ENCODE results near the gene RIMBP2.

The RIMBP2 gene

DNA sequence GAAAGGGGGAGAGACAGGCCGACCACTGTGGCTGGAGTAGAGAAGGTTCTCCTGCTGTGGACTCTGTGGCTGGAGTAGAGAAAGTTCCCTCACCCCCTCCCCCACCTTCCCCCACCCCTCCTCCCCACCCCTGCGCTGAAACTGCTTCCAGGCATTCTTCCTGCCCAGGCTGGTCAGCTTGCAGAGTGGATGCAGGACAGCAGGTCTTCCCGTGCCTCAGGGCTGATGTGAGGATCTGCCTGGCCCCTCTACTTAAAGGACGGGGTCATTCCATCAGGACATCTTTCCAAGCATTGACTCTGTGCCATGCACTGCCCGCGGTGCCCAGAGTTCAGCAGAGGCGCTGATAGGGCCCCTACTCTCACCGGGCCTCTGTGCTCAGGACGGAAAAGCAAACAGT lies 13.2 kb upstream of the RIMBP2 start:
- no peak for DNase-seq

DNA sequence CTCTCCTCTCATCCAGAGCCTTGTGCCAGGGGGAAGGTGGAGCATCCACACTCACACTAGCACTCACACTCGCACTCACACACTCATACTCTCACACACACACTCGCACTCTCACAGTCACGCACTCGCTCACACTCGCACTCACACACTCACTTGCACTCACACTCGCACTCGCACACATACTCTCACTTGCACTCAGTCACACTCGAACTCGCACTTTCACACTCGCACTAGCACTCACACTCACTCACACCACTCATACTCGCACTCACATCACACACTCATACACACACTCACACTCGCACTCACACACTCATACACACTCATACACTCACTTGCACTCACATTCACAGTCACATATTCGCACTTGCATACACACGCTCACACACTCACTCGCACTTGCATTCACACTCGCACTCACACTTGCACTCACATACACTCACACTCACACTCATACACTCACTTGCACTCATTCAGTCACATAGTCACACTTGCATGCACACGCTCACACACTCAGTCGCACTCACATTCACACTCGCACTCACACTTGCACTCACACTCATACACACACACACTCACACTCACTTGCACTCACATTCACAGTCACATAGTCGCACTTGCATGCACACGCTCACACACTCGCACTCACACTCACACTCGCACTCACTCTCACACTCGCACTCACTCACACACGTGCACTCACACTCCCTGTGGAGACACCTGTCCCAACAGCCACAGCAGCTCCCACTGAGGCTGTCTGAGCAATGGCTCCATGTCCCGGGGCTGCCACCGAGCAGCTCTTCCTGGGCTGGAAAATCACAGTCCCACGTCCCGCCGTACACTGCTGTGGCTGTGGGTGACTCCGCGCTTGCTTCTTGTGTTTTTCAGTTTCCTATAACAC lies 12.3 kb upstream of the RIMBP2 start:
- no peak for DNase-seq

DNA sequence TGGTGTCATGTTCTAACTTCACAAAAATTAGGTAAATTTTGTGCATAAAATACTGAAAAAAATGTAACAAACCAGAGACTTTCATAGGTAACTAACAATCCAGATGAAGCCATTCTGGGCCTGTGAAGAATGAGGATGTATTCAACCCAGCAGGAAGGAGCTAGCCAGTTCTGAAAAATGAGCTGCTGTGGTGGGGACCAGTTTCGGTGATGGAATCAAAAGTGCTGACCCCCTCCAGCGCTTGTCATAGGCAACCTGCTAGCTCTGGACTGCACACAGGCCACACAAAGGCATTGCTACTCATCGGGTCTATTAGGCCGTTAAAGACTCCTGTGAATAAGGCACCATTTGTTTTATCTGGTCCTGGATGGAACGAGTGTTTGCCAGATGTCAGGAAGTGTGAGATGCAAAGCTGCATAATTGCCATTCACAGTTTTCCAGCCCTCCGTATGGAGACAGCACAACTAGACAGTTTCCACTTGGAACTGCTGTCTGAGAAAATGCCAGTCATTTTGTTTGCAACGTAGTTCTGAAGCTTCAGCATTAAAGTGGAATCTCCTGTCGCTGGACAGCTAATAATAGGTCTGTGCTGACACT lies 3.3 kb upstream of the RIMBP2 start:
- no peak for DNase-seq

DNA sequence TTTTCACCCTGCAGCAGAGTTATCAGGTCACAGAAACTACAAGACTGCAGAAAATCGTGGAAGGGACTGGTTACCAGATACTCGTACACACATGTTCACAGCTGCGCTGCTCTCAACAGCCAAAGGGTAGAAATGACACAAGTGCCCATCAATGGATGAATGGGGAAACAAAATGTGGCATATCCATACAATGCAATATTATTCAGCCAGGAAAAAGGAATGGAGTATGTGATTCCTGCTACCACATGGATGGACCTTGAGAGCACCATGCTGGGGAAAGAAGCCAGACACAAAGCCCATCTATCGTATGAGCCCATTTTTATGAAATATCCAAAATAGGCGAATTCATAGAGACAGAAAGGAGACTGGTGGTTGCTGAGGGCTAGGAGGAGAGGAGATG lies 1.7 kb upstream of the RIMBP2 start:
- DNase-seq: no peak

DNA sequence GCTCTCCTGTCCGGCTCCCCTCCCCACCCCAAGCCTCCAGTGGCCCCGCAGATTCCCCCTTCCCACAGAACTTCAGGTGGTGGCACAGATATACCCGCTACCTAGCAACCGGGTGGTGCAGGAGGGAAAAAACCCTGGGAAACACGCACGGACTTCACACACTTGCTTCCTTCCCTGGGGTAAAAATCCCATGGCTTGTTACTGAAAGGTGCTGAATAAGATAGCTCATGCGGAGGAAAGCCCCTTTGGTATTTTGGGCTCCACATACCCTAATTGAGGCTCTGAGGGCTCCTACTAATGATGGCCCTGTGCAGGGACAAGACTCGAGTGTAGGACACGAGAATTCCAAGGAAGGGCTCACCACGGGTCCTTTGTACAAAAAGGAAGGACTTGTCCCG lies 869 bp upstream of the RIMBP2 start:
- no peak for DNase-seq

DNA sequence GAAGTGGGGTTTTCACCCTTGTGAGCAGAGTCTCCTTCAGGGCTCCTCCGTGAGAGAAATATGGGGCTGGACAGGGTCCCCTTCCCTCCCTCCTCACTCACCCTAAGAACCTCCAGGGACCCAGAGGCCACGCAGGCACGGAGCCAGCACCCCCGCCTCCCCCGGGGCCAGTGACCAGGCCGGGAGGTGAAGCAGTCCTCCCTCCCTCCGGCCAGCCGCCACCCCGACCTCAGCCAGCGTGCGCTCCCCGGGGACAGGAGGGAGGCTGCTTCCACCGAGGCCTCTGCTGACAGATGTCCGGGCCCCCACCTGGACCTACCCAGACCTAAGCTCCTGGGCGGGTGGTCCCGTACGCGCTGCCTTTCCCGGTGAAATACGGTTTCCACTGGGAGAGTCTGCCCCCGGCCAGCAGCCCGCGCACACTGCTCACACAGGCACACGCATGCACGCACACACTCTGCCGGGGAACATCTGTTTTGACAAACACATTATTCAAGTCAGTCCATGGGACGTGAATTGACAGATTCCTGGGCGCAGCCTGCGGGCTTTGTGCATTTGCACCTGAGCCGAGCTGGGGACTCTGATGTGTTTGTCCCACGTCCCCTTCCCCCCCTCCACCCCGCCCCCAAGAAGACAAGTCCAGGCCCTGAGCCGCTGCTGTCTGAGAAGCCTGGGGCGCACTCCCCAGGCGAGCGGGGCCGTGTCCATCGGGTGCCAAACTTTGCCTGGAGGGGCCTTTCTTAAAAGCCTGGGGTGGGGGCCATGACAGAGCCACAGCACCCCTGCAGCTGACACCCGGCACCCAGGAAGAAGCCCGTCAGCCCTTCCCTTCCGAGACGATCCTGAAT lies 725 bp downstream of the RIMBP2 start:
- DNase-seq: no peak

DNA sequence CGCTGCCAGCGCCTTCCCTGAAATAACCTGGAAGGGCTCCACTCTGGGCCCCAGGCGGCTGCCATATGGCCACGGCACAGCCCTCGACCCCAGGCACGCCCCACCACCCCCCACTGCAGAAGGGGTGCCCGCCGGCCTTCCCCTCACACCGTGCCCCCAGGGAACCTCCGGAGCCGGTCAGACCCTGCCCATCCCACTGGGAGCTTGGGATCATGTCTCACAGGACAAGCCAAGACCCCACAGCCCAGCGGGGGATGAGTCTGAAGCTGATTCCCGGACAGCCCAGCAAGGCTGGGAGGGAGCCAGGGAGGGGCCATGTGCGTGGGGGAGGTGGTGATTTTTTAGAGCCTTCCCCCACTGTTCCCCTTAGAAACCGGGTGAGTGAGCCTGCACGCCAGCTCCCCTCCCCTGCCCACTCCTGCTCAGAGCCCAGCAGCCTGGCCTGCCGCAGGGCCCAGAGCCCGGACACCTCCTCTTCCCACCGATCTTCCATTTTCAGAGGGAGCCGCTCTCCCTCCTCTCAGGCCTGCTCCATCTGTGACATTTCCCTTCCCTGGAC lies 1.4 kb downstream of the RIMBP2 start:
- no peak for DNase-seq

DNA sequence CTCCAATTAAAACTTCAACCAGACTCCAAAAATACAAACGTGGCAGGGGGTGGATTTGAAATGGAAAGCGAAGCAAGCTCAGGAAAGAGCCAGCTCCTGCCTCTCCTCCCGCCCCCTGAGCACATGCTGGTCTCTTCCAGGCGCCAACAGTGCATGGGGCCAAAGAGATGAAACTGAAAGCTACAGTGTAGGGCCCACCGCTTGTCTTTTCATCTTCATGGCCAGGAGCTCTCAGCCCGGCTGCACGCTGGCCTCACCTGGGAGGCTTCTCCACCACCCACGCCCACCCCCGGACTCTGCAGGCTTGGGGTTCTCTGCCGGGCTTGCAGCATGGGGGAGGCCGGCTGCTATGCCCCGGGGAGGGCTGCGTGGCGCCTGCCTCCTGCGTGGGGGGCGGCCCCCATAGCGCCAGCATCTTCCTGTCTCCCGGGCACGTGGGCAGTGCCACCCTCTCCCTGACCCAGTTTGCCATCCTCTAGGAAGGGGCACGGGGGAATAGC lies 2.0 kb downstream of the RIMBP2 start:
- DNase-seq: no peak

DNA sequence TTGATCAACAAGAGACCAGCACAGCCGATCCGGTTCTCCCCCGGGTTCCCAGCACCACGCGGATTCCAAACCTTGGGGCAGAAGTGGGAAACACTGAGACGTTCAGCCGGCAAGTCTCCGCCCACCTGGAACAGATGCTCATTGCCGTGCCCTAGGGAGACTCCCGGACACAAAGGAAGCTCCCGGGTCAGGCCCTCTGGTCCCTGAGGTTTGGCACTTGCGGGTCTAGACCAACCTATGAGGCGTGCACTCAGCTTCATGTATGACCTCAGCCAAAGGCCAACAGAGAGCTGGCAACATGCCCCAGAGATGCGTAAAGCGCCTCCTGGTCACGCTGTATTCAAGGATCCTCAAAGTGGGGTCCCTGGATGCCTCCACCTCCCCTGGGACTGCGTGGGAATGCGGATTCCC lies 2.5 kb downstream of the RIMBP2 start:
- DNase-seq: no peak

DNA sequence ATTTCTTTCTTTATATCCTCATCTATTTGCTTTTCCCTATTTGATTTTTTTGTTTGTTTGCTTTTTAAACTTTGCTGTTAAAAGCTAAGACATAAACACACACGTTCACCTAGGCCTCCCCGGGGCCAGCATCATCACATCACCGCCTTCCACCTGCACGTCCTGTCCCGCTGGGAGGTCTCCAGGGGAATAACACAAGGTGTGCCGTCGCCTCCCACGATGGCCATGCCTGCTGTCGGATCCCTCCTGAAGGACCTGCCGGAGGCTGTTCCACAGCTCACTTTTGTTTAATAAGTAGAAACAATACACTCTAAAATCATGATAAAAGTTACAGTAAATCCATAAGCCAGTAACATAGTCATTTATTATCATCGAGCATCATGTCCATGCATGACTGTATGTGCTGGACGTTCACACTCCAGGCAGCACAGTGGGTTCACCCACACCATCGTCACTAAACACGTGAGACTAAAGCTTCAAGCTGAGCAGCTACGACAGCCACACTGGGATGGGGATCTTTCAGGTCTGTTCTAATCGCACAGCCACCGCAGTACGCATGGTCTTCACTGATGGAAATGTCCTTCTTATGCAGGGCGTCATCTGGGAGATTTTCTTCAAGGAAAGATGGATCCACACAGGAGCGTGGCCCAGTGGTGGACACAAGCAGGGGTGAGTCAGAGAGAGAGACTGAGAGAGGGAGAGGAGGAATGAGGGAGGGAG lies 3.6 kb downstream of the RIMBP2 start:
- DNase-seq: no peak

DNA sequence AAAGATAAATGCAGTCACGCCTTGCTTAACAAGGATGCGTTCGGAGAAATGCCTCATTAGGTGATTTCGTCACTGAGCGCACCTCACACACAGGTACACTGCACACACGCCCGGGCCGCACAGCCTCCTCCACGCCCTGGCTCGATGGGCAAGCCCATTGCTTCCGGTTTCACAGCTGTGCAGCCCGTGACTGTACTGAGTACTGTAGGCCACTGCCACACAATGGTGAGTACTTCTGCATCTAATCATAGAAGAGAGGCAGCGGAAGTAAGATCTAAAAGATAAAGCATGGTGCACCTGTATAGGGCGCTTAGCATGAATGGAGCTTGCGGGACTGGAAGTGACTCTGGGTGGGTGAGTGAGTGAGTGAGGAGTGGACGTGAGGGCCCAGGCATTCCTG lies 4.3 kb downstream of the RIMBP2 start:
- DNase-seq: no peak

DNA sequence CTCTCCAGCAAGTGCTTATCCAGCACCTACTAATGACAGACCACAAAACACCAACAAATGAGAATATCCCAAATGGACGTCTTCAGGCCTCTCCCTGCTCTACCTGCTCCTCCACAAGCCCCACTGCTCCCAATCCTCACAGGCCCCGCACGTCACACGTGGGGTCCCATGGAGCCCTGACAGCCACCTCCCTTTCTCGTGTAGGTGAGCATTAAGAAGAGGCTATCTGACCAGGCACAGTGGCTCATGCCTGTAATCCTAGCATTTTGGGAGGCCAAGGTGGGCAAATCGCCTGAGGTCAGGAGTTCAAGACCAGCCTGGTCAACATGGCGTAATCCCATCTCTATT lies 5.4 kb downstream of the RIMBP2 start:
- no peak for DNase-seq

DNA sequence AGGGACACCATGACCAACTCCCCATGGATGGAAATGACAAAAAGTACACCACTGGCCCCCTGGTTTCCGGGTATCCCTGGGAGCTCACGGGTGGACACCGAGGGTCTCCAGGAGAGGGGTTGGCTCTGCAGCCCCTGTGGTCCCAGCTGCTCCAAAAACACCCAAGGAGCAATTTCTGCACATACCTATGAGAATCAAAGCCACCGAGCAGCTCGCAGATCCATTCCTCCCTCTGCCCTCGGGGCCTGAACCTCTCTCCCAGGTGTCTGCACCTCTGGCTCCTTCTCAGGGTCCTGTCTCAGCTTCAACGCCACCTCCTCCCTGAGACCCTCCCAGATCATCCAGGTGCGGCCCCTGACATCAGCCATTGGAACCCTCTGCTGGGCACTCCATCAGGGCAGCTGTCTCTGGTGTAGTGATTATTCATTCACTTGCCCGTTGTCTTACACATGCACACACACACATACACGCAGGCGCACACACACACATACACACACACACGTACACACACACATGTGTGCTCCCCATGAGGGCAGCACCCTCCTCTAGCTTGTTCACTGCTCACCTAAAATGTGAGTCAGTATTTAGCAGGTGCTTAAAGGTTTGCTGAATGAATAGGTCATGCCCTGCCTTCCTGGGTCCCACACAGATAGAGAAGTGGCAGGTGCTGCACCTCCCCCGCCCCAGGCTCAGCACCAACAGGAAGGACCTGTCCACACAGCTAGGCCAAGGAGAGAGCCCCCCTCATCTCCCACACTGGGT lies 5.9 kb downstream of the RIMBP2 start:
- no peak for DNase-seq

DNA sequence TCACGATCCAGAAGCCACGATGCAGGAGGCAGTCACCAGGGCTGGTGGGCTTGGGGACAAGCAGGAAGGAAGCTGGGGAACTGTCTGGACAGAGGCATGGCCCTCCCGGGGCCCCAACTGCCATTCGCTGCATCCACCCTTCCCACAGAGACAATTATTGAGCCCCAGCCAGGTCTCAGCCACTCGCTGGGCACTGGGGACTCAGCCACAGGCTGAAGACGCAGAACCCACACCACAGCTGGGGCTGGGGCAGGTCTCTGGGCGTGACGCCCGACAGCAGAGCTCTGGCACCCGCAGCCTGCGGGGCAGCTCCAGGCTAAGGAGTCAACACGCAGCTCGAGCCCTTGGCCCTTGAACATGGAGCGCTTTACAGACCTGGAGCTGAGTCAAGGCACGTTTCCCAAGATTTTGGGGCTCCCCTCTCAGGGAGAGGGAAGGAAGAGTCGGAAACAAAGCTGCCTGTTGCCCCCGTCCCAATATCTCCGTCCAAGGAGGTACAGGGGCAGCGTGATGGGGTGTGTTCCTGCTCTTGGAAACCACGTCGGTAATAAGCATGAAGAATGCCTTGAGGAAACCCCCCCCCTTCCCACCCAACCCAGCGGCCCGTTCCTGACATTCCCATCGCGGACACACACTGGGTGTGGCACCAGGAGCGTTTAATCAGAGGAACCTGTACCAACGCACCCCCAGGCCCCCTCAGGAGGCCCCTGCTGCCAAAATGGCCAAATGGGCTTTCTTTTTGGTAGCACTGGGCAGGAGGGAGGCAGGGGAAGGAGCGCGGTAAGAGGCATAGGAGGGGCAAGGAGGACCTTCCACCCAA lies 6.7 kb downstream of the RIMBP2 start:
- no peak for DNase-seq

DNA sequence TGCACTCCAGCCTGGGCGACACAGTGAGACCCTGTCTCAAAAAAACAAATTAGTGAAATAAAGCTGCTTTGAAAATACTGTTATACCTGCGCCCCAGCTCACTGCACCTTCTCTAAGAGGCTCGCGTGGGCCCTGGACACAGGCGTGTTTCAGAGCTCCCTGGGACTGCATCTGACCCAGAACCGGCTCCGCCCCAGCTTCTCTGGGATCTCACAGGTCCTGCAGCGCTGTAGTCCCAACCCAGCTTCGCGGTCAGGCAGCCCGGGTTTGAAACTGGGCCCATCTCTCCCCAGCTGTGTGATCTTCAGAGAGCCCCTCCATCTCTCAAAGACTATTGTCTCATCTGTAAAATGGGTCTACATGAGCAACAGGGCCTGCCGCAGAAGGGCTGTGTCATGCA lies 7.5 kb downstream of the RIMBP2 start:
- DNase-seq: no peak

DNA sequence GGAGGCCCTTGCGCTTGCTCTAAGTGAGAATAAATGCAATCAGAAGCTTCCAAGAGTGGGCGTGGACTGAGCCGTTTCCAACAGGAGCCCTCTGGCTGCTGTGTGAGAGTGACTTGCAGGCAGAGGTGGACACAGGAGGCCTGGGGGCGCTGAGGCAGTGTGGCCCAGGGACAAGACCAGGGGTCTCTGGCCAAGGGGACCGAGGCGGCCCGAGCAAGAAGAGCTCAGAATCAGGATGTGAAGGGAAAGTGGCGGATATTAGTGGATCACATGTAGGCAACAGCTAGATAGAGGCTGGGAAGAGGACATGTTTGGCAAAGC lies 8.6 kb downstream of the RIMBP2 start:
- no peak for DNase-seq

DNA sequence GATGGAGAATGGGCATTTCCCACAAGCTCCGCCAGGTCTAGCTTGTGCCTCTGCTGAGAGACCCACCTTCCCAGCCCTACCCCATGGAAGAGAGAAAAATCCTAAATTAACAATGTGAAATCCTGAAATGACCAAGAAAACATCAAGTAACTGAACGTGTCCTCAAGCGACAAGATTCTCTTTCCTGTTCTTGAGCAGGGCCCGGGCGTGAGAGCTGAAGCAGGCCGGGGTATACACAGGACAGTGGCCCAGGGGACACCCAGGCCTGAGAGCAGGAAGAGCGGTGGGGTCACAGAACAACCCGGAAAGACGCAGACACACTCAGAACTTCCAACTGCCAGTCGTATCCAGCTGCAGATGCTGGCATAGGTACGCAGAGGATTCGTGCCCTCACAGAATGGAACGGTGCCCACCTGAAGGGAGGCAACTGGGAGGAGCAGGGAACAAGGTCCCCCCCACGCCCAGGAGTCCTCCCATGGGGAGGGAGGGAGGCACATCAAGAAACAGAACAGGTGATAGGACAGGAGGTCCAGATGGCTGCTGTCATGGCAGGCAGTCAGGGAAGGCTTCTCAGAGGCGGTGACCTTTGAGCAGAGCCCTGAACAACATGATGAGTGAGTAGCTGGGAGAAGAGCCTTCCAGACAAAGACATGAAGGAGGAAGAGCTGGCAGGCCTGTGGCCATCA lies 9.1 kb downstream of the RIMBP2 start:
- no peak for DNase-seq

DNA sequence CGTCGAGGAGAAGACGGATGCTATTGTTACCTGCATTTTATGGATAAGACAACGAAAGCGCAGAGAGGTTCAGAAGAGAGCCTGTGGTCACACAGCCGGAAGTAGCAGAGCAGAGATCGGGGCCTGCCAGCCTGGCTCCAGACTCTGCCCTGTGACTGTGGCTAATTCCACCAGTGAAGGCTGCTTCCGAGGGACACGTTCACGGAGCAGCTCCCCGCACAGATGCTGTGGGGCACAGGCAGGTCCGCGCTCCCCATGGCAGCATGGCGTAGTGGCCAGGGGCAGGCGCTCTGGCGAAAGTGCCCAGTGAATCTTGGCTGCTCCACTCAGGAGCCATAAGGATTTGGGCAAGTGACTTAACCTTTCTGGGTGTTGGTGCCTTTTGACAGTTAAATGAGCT lies 9.8 kb downstream of the RIMBP2 start:
- no peak for DNase-seq

DNA sequence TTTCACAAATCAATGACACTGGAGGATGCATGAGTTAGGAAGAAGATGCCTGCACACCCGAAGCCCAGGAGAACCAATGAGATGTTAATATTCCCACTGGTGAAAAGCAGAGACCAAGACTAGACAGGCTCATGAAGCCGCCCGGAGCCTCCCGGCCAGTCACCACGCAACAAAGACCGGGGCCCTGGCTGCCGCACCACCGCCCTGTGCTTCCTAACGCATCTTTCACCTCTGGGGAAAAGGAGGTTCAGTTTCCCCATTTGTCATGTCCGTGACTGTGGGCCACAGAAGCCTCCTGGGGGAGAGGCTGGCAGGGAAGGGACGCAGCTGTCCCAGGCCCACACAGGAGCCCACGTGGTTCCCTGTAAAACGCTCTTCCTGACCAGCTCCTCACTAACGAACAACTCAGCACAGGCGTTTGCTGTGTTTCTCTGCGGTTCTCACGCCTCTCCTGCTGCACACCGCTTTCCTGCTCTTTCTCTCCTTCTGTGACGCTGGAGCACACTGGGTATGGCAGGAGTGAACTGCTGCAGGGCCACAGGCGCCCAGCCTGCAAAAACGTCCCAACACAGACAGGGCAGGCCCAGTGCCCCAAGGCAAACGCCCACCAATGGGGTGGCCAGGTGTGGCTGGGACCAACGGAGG lies 10.8 kb downstream of the RIMBP2 start:
- no peak for DNase-seq

DNA sequence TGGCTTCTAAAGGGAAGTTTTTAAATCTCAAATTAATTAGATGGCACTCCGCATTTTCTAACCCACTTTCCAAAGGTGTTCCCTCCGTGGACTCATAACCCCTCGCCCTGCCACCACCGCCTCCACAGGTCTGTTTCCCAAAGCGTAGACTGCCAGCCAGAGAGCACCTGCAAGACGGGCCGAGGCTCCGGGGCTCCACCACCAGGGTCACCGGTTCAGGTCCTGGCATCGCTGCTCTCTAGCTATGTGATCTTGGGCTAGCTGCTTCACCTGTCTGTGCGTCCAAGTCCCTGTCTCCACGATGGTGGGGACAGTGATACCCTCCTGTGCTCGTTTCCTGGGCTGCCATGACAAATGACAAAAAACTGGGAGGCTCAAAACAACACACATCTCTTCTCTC lies 11.5 kb downstream of the RIMBP2 start:
- DNase-seq: no peak

Data from OCI-M1 (cell line).